Body of pancreas (tissue), 4 donors: Measurements from ENCODE around the gene TMEM150B.

Experiments used
- CTCF ChIP-seq, 7 experiments: fragments of 450-650 bp in 4 of 7; fragments of 200-600 bp in 3 of 7; sonication (generic) in 3 of 7; IDR thresholded peaks; one replicate each; pipeline ENCODE4 v1.5.1; 2016 to 2019; ENCODE audit warnings: antibody characterized with exemption in 7 of 7
- POLR2A ChIP-seq, 3 donors: fragments of 450-650 bp; IDR thresholded peaks; one replicate each; pipeline ENCODE4 v1.6.1; 2016; ENCODE audit warnings: antibody characterized with exemption in 3 of 3, mild to moderate bottlenecking in 2 of 3

- no peak for TF ChIP-seq CTCF (IDR thresholded peaks at IDR 0.05)
- TF ChIP-seq POLR2A (IDR thresholded peaks at IDR 0.05) = no peak
Observed at GRCh38 chr19:55284405-55285058, 40.6 kb downstream of the TMEM150B start.
